Fibroblast of mammary gland (primary cell): ENCODE results near the gene MAP1LC3B.
A peak's percentile ranks its signal among the peaks of the same experiment; 100 is the strongest.

Experiments used
- DNase-seq: peaks from one replicate; pipeline ENCODE4 v3.0.0-alpha.2; 2010; ENCODE audit warnings: low read depth
- H3K4me3 ChIP-seq: 2 replicates; pipeline ENCODE4 v1.5.1; 2011; ENCODE audit warnings: low read depth, mild to moderate bottlenecking, low read length, moderate library complexity; ENCODE audit not compliant: control insufficient read depth
- CTCF ChIP-seq: conservative IDR thresholded peaks from 2 replicates; pipeline ENCODE4 v1.5.1; 2011; ENCODE audit warnings: low read depth, low read length, inconsistent platforms; ENCODE audit not compliant: control insufficient read depth, insufficient read depth

Gene MAP1LC3B

GRCh38 chr16:87432330-87432915, 40.3 kb downstream of the MAP1LC3B start:
- TF ChIP-seq CTCF = no peak
- DNase-seq = no peak
- H3K4me3 ChIP-seq = no peak overlapping the region

GRCh38 chr16:87434146-87434667, 42.1 kb downstream of the MAP1LC3B start:
- TF ChIP-seq CTCF = no peak
- no peak for DNase-seq
- no peak overlapping the region for H3K4me3 ChIP-seq

- peak overlapping the region; percentile 33 for H3K4me3 ChIP-seq
- peak; percentile 96 for DNase-seq
- TF ChIP-seq CTCF = no peak
Observed at GRCh38 chr16:87435372-87436224, 43.5 kb downstream of the MAP1LC3B start.

GRCh38 chr16:87436225-87437172, 44.4 kb downstream of the MAP1LC3B start:
- TF ChIP-seq CTCF = no peak
- H3K4me3 ChIP-seq = peak overlapping the region; percentile 33
- peak; percentile 83 for DNase-seq

- no peak overlapping the region for H3K4me3 ChIP-seq
- no peak for TF ChIP-seq CTCF
- DNase-seq = no peak
Observed at GRCh38 chr16:87437327-87437726, 45.2 kb downstream of the MAP1LC3B start.

- no peak for TF ChIP-seq CTCF
- H3K4me3 ChIP-seq = no peak overlapping the region
- DNase-seq = no peak
Observed at GRCh38 chr16:87437911-87438610, 45.9 kb downstream of the MAP1LC3B start.
